ENCODE measurements around the gene BFSP2.
"Not testable (repeated sequence)": the region's sequence is repeated elsewhere in the genome, so short reads cannot be mapped to it uniquely, and the experiment has no call there.

BFSP2 gene

GRCh38 chr3:133460809-133461208, 61.0 kb downstream of the BFSP2 start:
- no peak for DNase-seq

- DNase-seq = no peak
These were observed 61.4 kb downstream of the BFSP2 start for GRCh38 chr3:133461291-133461690.

- DNase-seq = no peak
These were observed 63.5 kb downstream of the BFSP2 start for GRCh38 chr3:133463347-133463860.

GRCh38 chr3:133464573-133464972, 64.7 kb downstream of the BFSP2 start:
- no peak for DNase-seq

GRCh38 chr3:133466531-133467386, 66.9 kb downstream of the BFSP2 start:
- no peak for DNase-seq

GRCh38 chr3:133467780-133468179, 67.9 kb downstream of the BFSP2 start:
- DNase-seq = no peak

GRCh38 chr3:133468251-133468721, 68.4 kb downstream of the BFSP2 start:
- no peak for DNase-seq

GRCh38 chr3:133469140-133469731, 69.4 kb downstream of the BFSP2 start:
- DNase-seq = no peak

GRCh38 chr3:133472242-133472641, 72.4 kb downstream of the BFSP2 start:
- DNase-seq = no peak

- no peak for DNase-seq
These were observed 73.0 kb downstream of the BFSP2 start for GRCh38 chr3:133472889-133473288.

- DNase-seq = not testable (repeated sequence)
These were observed 73.8 kb downstream of the BFSP2 start for GRCh38 chr3:133473472-133474191.

- no peak for DNase-seq
These were observed 74.5 kb downstream of the BFSP2 start for GRCh38 chr3:133474251-133474801.

- DNase-seq = no peak
These were observed 75.0 kb downstream of the BFSP2 start for GRCh38 chr3:133474817-133475216.

- DNase-seq = no peak
These were observed 75.6 kb downstream of the BFSP2 start for GRCh38 chr3:133475245-133476010.

- no peak for DNase-seq
These were observed 77.1 kb downstream of the BFSP2 start for GRCh38 chr3:133476971-133477375.

GRCh38 chr3:133477487-133477886, 77.6 kb downstream of the BFSP2 start:
- DNase-seq = no peak

- DNase-seq = no peak
These were observed 78.8 kb downstream of the BFSP2 start for GRCh38 chr3:133478624-133479023.

GRCh38 chr3:133479401-133479800, 79.5 kb downstream of the BFSP2 start:
- no peak for DNase-seq

- DNase-seq = no peak
These were observed 80.2 kb downstream of the BFSP2 start for GRCh38 chr3:133479895-133480669.

GRCh38 chr3:133482474-133482873, 82.6 kb downstream of the BFSP2 start:
- not testable (repeated sequence) for DNase-seq

GRCh38 chr3:133486658-133487057, 86.8 kb downstream of the BFSP2 start:
- DNase-seq = no peak

Measured in stimulated activated CD4-positive, alpha-beta T cell treated with anti-CD3 and anti-CD28 coated beads, Interleukin-12 subunit alpha, Interleukin-12 subunit beta, amount 100 ng/mL, for 4 hours (primary cell).